Raji (cell line): ENCODE measurements around the gene GNAZ.

Source experiments
- POLR2A ChIP-seq: IDR thresholded peaks from 2 replicates; pipeline ENCODE4 v1.6.1; 2011; ENCODE audit warnings: low read depth, low read length, control low read depth; ENCODE audit not compliant: insufficient read depth

Gene GNAZ

GRCh38 chr22:23078462-23078787 is 8.1 kb downstream of the GNAZ start:
- TF ChIP-seq POLR2A, result no peak

GRCh38 chr22:23079240-23079768 is 9.0 kb downstream of the GNAZ start:
- no peak for TF ChIP-seq POLR2A

- no peak for TF ChIP-seq POLR2A
These were observed 9.6 kb downstream of the GNAZ start for GRCh38 chr22:23079814-23080521.

- no peak for TF ChIP-seq POLR2A
These were observed 10.4 kb downstream of the GNAZ start for GRCh38 chr22:23080613-23081290.

GRCh38 chr22:23082534-23083314 is 12.4 kb downstream of the GNAZ start:
- no peak for TF ChIP-seq POLR2A

- no peak for TF ChIP-seq POLR2A
These were observed 13.1 kb downstream of the GNAZ start for GRCh38 chr22:23083315-23084021.

GRCh38 chr22:23084453-23085350 is 14.4 kb downstream of the GNAZ start:
- TF ChIP-seq POLR2A, result no peak

GRCh38 chr22:23085351-23085671 is 15.0 kb downstream of the GNAZ start:
- no peak for TF ChIP-seq POLR2A

- no peak for TF ChIP-seq POLR2A
These were observed 15.5 kb downstream of the GNAZ start for GRCh38 chr22:23085785-23086184.

GRCh38 chr22:23086263-23086662 is 15.9 kb downstream of the GNAZ start:
- TF ChIP-seq POLR2A, result no peak

GRCh38 chr22:23086787-23087186 is 16.5 kb downstream of the GNAZ start:
- TF ChIP-seq POLR2A, result no peak

GRCh38 chr22:23088199-23088604 is 17.9 kb downstream of the GNAZ start:
- no peak for TF ChIP-seq POLR2A

- no peak for TF ChIP-seq POLR2A
These were observed 18.7 kb downstream of the GNAZ start for GRCh38 chr22:23089010-23089409.
